Inflammatory macrophage treated with lipopolysaccharide for 4 hours (primary cell): ENCODE data around the gene NRG4.
"Not testable (repeated sequence)": the region's sequence is repeated elsewhere in the genome, so short reads cannot be mapped to it uniquely, and the experiment has no call there.

Source experiments
- DNase-seq: peaks from one replicate; pipeline ENCODE4 v3.0.0-alpha.2; 2020

The NRG4 gene, protein sequence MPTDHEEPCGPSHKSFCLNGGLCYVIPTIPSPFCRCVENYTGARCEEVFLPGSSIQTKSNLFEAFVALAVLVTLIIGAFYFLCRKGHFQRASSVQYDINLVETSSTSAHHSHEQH

DNA sequence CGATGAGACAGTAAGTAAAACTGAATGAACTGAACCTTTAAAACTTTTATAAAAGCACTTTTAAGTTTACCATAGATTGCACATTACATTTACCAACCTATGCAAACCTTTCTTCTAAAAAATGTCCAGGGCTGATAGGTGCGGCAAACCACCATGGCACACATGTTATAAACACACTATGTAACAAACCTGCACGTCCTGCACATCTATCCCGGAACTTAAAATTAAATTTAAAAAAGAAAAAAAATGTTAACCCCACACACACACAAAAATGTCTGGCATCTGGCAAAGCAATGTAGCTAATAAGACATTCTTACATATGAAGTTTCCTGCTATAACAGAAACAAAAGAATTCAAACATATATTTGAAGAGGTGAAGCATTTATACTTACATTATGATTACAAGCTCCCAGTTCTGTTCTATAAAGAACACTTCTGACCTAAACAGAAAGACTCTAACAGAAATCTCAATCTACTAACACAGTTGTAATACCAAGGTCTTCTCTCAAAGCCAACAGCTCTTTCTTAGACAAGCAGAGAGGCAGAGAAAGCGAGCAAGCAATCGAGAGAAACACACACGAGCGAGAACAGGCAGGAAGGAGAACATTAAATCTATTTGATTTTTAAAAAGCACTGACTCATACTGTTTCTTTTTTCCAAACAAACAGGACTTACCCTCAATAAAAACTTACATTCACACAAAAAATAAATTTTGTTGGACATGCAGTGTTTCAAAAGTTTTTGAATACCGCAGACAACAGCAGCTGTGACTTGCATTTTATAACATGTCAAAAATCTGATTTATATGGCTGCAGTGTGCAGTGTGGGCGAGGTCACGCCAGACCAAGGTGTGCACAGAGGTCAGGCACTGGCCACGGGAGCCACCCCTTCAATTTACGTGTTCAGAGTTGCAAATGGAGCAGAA is at the start of gene NRG4:
Gene NRG4 (minus strand): TSS at position 798 of the 925 bp plus-strand sequence. CDS start 1,194 bp downstream, outside the sequence.
- DNase-seq = peak; percentile 10

DNA sequence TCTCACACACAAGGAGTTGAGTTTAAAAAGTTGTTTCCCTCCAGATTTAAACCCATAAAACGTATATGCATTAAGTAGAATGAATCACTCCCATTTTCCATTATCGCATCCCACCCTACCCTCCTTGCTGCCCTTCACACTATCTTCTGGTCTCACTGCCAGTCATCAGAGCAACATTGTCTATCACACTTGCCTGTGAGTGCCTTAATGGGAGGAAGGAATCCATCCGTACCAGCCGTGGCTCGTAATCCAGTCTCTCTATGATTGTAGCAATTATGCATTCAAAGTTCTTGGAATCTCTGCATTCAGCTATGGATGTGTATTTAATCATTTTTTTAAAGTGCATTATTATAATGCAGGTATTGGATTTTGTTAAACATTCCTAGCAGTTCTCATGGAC is 49.5 kb upstream of the NRG4 start:
- no peak for DNase-seq

DNA sequence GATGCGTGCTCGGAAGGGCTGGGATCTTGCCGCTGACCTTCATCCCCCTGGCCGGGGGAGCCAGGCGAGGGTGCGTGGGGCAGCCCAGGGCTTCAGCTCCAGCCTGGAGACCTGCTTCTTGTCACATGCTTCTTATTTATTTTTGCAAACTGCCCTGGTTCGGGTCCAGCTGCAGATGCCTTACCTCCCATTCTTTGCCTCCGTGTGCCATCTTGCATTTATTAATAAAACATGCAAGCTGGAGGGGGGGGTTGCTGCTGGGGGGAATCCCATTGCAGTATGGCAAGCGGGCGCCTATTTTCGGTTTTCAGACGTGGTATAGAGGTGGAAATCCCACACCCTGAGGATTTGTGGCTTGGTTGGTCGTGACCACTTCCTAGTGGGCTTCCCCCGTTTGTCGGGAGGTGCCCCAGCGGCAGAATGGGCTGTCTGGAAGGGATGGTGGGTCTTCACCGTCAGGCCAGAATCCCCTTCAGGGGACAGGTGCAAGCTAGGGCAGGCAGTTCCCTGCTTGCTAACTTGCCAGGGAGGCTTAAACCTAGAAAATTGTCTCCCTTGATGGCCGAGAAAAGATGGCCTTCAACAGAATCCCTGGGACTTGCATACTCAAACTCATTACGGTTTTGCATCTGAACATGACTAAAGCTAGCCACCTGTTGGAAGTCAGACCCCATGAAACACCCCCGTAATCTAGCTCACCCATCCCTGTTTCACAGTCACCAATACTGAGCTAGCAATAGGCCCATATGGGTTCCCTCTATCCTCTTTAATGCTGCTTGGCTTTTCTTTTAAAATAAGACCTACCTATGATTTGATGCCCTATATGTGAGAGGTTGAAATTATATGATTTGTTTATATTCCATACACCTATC is 48.1 kb upstream of the NRG4 start:
- peak; percentile 56 for DNase-seq

DNA sequence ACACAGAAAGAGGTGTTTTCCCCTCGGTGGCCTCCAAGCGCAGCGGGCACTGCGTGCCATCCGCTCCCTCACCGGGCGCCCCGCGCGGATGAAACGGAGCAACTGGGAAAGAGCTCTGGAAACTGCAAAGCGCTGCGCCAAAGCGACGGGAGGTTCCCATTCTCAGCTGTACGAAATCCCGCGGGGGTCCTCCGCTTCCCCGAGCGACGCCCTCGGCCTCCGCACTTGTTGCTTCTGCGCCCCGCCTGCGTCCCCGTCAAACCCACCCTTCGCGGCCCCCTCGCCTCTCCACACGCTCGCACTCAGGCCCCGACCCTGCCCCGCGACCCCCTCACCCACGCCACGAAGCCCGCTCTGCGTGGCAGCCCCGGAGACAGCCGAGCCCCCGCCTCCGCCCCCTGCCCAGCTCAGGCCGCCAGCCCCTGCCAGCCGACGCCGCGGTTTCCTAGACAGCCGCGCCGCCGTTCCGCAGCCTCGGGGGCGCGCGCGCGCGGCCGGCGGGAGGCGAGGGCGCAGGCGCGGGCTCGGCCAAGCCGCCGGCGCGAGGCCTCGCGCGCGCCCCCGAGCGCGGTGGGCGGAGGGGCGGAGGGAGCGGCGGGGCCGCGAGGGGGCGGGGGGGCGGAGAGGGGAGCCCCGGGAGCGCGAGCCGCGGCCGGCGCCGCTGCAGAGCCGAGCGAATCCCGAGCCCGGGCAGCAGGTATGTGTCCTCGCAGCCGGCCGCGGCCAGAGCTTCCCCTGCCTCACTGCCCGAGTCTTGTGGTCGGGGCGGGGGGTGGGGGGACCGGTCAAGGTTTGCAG is 47.3 kb upstream of the NRG4 start, which contains the start of gene TMEM266:
Gene TMEM266 (plus strand): TSS at position 666 of the 798 bp plus-strand sequence. CDS start 74,279 bp downstream, outside the sequence.
- peak; percentile 51 for DNase-seq

DNA sequence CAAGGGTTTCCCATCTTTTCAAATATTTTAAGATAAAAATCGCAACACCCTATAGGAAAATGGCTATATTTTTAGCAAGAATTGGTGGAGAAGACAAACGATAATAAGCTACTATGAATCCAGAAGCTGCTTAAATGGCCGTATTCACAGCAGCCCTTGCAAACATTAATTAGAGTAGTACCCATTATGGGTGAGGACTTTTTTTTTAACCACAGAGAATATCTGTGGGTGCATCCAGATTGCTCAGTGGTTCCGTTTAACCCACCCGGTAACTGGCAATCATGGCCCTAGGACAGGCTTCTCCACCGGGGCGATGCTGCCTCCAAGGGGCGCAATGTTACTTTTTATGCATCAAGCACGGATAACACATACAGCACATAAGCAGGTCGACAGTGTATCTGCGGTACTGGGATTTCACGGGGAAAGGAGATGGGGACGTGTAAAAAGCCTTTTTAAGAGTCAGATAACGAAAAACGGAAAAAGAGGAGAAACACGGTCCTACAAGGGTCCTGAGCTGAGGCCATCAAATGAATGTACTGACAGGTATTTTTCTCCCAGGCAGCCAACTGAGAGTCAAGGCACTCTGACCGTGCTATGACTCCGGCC is 46.6 kb upstream of the NRG4 start:
- peak; percentile 52 for DNase-seq

DNA sequence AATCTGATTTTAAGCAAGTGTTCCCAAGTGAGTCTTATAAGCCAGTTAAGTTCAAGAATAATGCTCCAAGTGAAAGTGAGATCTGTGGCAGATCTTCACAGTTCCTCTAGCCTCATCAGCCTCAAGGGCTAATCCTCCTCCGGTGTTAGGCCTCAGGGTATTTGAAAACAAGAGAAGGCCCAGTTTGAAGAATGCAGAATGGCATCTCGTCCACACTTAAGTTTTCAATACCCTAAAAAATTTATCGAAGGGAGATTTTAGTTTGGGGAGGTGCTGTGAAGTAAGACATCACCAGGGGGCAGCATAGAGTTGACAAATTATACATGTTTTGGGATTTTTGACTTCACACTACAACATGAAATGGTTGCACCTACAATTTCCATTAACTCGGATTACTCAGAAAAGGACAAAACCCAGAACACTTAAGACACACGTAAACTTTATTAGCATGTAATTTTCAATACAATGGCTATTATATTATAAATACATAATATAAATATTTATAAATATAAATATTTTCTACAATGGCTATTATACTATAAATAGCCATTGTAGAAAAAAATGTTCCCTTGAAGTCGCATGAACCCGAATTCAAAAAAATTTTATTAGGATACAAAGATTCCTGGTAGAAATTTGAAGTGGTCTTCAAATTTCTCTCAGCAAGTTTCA is 45.2 kb upstream of the NRG4 start:
- DNase-seq = peak; percentile 48

DNA sequence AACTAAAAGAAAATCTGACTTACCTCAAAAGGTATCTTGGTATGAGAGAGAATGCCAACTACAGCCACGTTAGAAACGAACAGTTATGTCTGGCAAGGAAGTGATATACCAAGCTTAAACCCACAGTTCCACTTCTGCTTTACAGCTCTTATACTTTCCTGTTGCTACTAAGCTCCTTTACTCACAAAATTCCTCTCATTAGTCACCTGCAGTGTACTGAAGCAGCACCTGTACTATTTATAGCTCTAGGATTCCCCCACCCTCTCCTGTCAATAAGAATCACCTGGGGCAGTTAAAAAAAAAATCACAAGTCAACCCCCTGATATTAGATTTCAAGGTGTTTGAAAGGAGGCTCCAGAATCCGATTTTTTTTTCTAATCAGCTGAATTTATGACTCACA is 44.7 kb upstream of the NRG4 start:
- DNase-seq = peak; percentile 56

DNA sequence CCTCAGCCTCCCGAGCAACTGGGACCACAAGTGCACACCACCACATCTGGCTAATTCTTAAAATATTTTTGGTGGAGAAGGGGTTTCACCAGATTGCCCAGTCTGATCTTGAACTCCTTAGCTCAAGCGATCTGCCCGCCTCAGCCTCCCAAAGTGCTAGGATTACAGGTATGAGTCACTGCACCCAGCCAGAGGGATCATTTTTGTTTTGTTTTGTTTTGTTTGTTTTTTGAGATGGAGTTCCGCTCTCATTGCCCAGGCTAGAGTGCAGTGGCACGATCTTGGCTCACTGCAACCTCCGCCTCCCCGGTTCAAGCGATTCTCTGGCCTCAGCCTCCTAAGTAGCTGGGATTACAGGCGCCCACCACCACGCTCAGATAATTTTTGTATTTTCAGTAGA is 42.0 kb upstream of the NRG4 start:
- not testable (repeated sequence) for DNase-seq

DNA sequence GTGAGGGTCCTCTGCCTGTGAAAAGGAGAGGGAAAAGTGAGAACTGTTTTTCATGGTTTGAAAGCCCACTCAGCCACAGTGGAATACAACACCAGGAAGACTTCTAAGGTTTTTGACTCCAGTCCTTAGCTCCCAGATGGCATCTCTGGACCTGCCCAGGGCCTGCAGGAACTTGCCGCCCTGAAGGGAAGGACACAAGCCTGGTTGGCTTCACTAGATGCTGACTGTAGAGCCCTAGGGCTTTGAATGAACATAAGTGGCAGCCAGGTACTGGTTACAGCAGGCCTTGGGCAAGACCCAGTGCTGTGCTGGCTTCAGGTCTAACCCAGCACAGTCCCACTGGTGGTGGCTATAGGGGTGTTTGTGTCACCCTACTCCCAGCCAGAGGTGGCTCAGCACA is 26.3 kb upstream of the NRG4 start:
- no peak for DNase-seq

DNA sequence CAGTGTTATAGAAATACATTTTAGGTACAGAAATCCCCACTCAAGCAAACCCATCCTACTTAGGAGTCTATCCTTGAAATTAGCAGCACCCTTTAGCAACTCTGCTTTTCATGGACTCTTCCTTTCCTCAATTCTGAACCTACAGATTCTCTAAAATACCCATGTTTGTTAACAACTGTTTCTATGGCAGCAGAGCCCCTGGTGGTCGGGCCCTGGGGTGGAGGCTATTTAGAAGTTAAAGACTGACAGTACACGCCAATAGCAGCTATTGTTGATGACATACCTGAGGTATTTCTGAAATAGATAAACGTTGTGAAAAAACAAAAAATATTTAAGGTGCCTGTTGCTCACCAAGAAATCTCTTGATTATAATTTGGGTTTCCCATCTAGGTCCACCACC is 23.4 kb upstream of the NRG4 start:
- no peak for DNase-seq

DNA sequence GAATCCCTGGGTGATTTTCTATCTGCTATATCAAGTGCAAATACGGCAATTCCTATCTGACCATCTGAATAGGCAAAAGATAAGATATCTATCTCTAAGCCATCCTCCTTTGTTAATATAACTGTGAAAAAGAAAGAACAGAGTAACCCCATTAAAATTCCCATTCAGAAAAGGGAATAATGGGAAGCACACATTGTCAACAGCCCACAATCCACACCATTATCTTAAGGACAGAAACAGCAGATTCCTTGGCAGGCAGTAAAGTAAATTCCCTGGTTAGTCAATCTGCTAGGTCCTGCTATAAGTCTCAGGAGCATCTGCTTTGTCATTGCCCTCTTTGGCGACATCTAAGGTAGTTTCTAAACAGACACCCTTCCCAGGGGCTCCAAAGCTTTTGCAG is 21.9 kb upstream of the NRG4 start:
- no peak for DNase-seq

DNA sequence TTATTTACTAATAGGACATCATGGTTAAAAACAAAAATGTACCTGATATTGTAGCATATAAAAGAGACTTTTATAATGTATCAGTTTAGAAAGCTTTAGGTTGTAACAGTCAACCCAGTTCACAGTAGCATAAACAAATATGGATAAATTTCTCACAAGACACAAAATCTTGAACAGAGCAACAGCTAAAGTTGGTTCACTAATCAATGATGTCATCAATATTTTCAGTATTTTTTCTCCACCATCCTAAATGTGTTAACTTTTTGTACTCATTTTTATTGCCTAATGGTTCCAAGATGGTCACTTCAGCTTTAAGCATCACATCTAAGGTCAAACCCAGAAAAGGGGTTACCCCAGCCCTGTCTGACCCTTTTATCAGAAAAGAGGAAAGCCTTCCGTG is 21.2 kb upstream of the NRG4 start:
- no peak for DNase-seq

DNA sequence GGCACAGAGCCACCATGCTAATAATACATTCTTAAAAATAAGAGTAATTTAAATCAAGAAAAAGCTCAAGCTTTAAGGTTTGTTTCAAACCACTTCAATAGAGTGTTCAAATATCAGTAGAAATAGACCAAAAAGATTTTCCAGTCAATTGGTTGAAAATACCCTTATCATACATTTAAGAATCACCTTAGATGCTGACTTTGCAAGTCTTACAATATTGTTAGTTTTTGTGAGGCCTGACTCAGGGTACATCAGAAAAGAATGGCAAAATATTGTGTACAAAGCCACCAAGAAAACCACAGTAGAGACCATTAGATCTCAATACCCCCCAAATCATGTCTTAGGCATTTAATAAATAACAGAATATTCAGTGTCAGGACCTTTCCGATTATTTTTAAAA is 19.8 kb upstream of the NRG4 start:
- DNase-seq = no peak

DNA sequence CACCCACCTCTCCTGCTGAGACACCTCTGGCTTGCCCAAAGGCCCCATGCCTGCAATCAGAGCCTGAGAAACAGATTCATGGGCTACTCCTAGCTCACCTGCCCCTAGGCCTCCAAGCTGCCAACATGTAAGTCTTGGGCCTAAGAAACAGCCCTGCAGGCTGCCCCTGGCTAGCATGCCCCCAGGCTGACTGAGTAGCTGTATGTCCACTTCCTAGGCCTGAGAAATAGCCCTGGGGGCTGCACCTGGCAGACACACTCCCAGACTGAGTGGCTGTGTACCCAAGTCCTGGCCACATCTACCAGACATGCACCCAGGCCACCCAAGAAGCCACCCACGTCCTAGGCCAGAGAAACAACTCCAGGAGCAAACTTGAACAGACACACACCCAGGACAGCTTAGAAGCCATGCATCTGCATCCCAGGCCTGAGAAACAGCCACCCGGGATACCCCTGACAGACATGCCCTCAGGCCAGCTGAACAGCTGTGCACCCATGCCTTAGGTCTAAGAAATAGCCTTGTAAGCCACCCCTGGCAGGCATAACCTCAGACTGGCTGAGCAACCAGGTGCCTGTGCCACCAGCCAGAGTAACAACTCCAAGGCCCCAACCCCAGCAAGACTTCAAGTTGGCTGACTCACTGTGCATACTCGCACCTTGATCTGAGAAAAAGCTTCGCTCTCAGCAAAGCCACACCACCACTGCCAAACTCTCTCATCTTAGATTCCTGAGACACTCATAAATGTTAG is 12.0 kb upstream of the NRG4 start:
- no peak for DNase-seq

DNA sequence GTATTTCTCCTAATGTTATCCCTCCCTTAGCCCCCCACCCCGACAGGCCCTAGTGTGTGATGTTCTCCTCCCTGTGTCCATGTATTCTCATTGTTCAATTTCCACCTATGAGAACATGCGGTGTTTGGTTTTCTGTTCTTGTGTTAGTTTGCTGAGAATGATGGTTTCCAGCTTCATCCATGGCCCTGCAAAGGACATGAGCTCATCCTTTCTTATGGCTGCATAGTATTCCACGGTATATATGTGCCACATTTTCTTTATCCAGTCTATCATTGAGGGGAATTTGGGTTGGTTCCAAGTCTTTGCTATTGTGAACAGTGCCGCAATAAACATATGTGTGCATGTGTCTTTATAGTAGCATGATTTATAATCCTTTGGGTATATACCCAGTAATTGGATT is 1.2 kb upstream of the NRG4 start:
- not testable (repeated sequence) for DNase-seq

DNA sequence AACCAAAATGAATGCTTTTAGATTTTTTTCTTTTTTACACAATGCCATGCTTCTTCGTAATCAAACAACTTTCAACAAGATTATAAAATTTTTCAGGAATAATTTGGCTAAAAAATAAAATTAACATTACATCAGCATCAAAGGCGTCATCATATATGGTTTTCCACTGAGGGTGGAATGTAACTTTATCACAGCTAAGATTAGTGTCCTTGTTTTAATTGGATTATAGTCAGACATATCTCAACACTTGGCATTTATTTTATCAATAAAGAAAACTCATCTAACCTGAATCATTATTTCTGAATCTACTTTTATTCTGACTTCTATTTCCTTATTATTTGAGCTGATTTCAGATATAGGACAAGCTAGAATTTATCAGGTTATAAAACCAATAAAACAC is 1.6 kb downstream of the NRG4 start:
- no peak for DNase-seq

DNA sequence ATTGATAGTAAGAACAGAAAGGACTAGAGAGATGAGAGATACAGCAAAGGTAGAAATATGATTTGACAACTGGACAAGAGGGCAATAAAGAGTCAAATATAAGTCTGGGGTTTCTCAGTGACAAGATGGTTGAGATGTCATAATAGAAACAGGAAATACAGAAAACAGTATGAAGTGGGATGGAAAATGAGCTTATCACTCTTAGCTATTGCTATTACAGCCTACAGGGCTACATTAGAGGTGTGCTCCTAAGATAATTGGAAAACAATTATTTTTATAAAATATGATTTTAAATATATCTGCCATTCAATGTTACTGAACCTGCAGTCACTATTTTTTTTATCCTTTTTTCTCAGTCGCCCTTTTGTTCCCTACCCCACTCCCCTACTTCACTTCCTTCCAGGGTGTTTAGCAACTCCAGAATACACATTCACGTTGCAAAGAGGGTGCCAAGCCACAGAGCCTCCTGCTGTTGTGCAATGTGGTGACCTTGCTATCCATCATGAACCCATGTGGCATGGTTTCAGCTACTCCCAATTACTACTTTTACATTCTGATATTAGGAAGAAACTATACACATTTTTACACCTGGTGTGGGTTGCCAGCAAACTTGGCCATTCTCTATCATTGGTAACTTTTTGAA is 6.0 kb downstream of the NRG4 start:
- DNase-seq = peak; percentile 81

DNA sequence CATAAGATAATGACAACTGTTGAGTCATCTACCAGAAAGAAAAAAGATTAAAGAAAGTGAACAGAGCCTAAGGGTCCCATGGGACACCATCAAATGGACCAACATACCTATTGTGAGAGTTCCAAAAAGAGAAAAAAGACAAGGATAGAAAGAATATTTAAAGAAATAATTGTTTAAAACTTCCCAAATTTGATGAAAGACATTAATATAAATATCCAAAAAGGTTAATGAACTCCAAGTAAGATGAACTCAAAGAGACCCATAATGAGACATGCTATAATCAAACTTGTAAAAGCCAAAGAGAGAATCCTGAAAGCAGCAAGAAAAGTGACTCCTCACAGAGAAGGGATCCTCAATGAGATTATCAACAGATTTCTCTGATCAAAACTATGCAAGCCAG is 8.9 kb downstream of the NRG4 start:
- DNase-seq = no peak

DNA sequence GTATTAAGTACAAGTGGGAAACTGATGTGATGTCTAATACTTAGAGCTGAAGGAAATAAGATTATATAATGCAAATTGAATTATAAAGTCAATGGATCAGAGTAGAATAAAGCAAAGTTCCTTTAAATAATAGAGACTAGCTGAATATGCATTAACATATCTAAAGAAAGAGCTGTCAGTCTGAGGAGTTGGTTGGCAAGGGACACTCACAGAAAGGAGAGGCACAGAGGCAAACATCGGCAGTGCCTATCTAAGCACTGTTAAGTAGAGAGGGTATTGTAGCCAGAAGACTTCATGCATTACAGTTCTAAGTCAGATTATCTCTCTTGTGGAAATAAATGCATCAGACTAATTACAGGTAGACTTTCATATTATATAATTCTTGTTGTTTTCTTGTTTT is 16.6 kb downstream of the NRG4 start:
- DNase-seq = no peak

DNA sequence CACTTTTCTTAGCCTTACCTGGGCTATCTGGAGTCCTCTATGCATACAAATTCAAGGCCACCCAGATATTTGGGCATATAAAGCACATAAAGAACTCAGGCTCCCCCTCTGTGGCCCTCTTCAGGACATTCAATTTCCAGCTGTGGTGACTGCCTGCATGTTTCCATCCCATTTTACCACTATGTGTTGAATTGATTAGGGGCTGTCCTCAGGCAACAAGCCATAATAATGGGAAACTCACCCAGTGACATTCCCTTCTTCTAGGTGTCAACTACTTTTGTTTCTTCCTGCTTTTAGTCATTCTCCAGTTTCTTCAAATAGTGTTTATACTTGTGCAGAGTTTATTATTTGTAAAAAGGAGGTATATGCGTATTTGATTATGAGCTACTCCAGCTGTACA is 18.0 kb downstream of the NRG4 start:
- DNase-seq = no peak
